NCI-H1417 treated with DMSO at 0.1 percent for 48 hours (cell line): ENCODE data around the gene TUBB6.

Experiments used
- DNase-seq: peaks from one replicate; lab custom pipeline; 2025; lab: John Stamatoyannopoulos, UW

The TUBB6 gene

DNA sequence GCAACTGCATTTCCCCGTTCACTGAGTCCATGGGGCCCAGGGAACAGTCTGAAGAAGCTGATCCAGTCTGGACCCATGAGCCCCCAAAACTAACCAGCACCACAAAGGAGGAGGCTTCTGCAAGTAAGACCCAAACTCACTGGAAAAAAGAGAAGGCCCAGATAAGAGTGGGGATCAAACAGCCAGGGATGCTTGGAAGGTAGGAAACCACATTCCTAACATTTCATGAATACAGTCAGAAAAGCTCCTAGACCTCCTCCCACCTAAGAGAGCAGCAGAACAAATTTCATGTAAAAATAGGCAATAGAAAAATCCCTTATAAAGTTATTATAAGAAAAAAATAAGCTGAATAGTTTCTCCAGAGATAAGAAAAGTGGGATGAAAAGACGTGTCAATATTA, 30.3 kb downstream of the TUBB6 start:
- DNase-seq, result no peak

DNA sequence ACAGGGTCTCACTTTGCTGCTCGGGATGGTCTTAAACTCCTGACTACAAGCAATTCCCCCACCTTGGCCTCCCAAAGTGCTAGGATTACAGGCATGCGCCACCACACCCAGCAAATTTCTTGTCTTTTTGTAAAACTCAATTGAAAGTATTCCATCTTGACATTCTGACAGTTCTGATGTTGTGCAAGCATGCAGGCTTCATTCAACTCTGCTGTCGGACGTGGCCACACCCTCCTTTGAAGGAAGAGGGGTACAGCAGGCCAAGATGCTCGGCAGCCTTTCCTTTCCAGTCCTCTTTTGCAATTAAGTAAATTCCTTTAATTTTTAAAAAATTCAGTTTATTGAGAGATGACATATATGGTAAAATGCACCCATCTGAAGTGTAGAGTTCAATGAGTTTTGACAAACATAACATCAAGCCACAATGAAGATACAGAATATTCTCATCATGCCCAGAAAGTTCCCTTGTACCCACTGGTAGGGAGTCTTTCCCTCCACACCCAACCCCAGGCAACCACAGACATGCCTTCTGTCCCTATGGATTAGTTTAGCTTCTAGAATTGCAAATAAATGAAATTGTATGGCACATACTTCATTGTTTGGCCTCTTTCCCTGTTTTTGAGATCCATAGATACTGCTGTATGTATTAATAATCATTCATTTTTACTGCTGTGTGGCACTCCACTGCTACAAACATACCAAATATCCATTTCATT, 33.1 kb downstream of the TUBB6 start:
- no peak for DNase-seq

- DNase-seq, result no peak
These were observed 34.6 kb downstream of the TUBB6 start for GRCh38 chr18:12342661-12343060.

GRCh38 chr18:12345491-12346239, 37.6 kb downstream of the TUBB6 start:
- DNase-seq, result no peak

DNA sequence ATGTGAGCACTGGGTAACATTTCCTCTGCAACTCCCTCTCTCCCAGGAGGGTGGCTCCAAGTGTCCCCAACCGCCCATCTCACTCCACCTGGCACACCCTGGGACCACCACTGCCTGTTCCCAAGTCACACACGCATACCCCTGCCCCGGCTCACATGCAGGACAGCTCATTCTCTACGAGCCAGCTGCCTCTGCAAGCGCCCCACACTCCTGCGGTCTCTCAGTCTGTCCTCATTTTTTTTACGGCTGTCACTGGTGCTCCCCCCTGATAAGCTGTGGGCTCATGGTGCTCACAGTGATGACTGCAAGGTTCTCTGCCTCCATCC, 38.2 kb downstream of the TUBB6 start:
- DNase-seq, result no peak

DNA sequence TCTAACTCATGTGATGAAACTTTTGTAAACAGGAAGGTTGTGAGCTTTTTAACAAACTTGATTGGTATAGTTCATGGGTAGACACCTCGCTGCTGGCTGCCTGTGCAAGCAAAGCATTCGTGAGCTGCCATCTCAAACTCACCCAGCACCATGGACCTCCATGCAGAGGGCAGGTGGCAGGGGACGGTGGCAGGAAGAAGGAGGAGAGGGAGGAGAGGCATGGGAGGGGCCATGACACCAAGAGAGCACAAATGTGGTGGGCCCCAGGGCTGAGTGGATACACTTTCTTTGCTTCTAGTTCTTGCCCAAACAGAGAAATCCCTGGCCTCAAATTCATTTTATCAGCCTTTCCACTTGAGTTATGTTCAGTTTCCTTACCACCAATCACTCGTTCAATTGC, 39.9 kb downstream of the TUBB6 start:
- no peak for DNase-seq

DNA sequence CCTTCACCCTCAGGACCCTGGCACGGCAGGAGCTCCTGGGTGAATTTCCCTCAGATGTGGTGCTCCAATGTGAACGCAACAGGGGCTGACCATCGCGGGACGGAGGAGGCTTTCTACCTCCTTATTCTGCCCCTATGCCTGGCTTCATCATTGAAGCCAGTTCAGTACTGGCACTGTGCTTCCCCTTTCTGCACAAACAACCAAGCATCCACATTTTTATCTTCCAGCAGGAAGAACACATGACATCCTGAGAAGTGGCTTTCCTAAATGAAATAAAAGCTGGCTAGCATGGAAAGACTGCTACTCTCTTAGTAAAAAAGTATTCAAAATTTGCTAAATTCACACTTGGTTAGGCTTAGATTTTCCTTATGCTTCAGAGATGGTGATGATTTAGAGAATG, 44.1 kb downstream of the TUBB6 start:
- DNase-seq, result no peak

DNA sequence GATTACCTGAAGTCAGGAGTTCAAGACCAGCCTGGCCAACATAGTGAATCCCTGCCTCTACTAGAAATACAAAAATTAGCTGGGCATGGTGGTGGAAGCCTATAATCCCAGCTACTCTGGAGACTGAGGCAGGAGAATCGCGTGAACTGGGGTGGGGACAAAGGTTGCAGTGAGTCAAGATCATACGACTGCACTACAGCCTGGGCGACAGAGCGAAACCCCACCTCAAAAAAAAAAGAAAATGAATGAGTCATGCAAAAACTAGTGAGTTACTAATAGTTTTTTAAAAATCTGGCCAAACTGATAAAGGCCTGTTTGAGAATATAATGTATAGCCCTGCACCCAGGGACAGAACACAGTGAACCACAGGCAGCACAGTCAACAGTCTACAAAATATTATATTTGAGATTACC, 51.5 kb downstream of the TUBB6 start:
- no peak for DNase-seq

DNA sequence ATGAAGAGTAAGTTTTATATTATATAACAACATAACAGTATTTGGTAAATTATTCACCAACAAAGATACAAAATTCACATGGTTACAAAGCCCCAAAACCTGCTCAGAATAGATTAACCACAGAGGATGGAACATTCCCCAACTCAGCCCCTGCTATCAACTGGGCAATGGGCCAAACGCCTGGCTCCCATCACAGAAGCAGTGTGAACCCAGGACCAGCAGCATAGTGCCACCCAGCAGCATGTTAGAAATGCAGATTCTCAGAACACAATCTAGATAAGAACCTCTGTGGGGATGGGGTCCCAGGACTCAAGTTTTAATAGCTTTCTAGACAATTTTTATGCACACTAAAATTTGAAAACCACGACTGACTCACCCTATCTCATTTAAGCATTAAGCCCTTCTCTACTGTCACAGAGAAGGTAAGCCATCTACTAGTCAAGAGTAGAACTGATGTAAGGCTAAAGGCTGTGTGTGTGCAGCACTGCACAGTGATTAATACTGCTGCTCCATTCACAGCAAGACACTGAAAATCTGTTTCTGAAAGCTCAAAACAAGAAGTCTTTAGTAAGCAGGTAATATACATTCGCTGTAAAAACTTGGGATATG, 53.8 kb downstream of the TUBB6 start:
- no peak for DNase-seq

DNA sequence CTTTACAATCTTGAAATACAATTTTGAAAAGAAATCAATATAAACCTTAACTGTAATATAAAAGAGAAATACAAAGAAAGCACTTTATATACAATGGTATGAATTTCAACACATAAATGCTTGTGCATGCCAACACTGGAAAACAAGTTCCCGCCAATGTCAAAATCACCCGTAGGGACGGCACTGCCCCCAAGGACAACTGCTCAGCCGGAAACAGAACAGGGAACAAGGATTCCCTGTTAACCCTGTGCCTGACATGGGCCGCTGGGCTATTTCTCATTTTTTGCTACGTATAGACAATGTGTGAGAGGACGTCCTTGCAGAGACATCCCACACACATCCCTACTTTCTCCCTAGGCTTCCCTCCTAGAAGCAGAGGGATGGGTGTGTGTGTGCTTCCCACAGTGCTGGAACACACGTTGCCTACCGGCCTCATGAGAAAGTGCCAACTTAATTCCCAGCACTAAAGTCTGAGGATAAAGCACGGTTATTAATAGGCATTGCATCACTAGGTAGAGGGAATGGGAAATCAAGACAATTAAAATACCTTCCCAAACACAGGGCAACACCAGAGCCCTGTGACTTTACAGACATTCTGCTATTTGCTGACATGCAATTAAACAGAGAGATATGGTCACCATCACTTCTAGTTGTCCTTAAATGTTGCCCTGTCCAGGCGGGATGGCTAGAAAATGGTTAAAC, 54.6 kb downstream of the TUBB6 start:
- no peak for DNase-seq

DNA sequence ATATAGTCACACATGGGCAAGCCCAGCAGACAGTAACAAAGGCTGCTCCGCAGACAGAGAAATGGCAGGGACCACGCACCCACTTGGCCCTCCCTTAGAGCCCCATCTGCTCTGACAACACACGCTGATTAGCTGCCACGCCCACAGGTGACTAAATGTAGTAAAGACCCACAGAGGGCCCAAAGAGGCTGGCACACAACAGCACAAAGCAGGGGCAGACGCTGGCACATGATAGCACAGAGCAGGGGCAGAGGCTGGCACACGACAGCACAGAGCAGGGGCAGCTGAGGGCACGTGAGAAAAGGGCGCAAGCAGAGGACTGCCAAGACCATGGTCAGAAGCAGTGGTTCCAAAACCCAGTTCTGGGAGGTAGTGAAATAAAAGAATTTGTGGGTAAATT, 58.3 kb downstream of the TUBB6 start:
- no peak for DNase-seq

- DNase-seq, result no peak
These were observed 58.7 kb downstream of the TUBB6 start for GRCh38 chr18:12366784-12367183.

- no peak for DNase-seq
These were observed 61.2 kb downstream of the TUBB6 start for GRCh38 chr18:12369211-12369610.

DNA sequence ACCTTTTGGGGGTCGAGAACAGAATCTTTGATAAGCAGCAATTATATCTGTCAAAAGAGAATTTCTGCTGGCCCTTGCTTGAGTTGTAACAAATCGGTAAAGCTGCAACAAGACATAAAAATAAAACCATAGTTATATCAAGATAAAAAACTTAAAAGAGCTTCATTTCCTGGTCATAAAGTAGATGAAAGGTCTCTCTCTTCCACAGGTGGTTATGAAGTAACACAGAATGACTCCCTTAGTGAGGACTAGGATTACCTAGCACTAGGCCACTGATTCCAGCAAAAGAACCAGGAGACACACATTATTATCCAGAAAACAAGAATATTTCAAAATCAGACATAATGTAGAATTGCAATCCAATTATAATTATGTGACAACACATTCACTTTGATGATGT, 63.5 kb downstream of the TUBB6 start:
- no peak for DNase-seq

- no peak for DNase-seq
These were observed 64.4 kb downstream of the TUBB6 start for GRCh38 chr18:12372406-12372805.

- no peak for DNase-seq
These were observed 65.2 kb downstream of the TUBB6 start for GRCh38 chr18:12373116-12373770.

- no peak for DNase-seq
These were observed 65.7 kb downstream of the TUBB6 start for GRCh38 chr18:12373771-12374116.

GRCh38 chr18:12374401-12374800, 66.4 kb downstream of the TUBB6 start:
- DNase-seq, result no peak
